Large intestine (tissue), 3 donors: ENCODE results near the gene SLC50A1. TPM values are rescaled to one million over a fixed set of nuclear protein-coding genes. Genes with fewer than 3 reads are reported as not detected.

Experiments
- DNase-seq, 2 donors: peaks; one replicate each; pipeline versions ENCODE4 v3.0.0 to v3.0.0-alpha.2; 2013
- H3K27ac ChIP-seq: one replicate; pipeline ENCODE4 v1.5.1; 2013; ENCODE audit warnings: low read length
- H3K27me3 ChIP-seq: 2 replicates; pipeline ENCODE4 v1.6.1; 2013; ENCODE audit warnings: low read length; ENCODE audit not compliant: control insufficient read depth, insufficient read depth
- H3K36me3 ChIP-seq: 2 replicates; pipeline ENCODE4 v1.6.1; 2013; ENCODE audit warnings: low read length; ENCODE audit not compliant: control insufficient read depth, insufficient read depth
- H3K4me1 ChIP-seq: one replicate; pipeline ENCODE4 v1.6.1; 2013; ENCODE audit warnings: low read length; ENCODE audit not compliant: control insufficient read depth, insufficient read depth
- H3K4me3 ChIP-seq: one replicate; pipeline ENCODE4 v1.5.1; 2013; ENCODE audit warnings: low read length
- H3K9me3 ChIP-seq: one replicate; pipeline ENCODE4 v1.6.1; 2013; ENCODE audit warnings: mild to moderate bottlenecking, low read depth, low read length, moderate library complexity; ENCODE audit not compliant: control insufficient read depth
- WGBS: methylation state at CpG from one replicate; pipeline ENCODE4 v1.1.5; 2013; ENCODE audit warnings: low lambda C conversion rate; ENCODE audit not compliant: insufficient coverage; 5-methylcytosine and 5-hydroxymethylcytosine counted together
- polyA plus RNA-seq: library from polyadenylated mRNA; unstranded; fragments of 120-200 nt; gene quantifications from one replicate; pipeline ENCODE4 v1.2.1, GENCODE V29; 2013

Gene SLC50A1
- polyA plus RNA-seq, 1 donor, result 57.4 TPM

DNA sequence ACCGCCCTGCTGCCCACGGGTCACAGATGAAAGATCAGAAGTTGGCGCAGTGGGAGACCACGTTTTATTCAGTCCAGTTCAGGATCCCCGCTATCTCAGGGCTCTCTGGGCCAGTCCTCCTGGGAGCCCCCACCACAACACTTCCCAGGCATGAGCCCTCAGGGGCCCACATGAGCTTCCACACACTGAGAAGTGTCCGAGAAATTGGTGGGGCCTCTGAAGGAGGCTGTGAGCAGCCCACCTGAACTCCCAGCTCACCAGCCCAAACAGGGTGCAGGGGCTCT, 50.1 kb downstream of the SLC50A1 start:
- no peak overlapping the region for H3K4me3 ChIP-seq
- peaks cover 26% of the 10 kb centered on the region for H3K4me1 ChIP-seq
- WGBS, result no CpG with 5 or more reads among the region's 6 CpGs
- H3K27me3 ChIP-seq, result no peaks in the 10 kb centered on the region
- no peak overlapping the region for H3K27ac ChIP-seq
- no peak for DNase-seq
- no peaks in the 10 kb centered on the region for H3K36me3 ChIP-seq
- H3K9me3 ChIP-seq, result no peaks in the 10 kb centered on the region

- no CpG with 5 or more reads among the region's 8 CpGs for whole genome bisulfite sequencing
- no peaks in the 10 kb centered on the region for H3K27me3 ChIP-seq
- H3K4me1 ChIP-seq, result peaks cover 26% of the 10 kb centered on the region
- H3K9me3 ChIP-seq, result no peaks in the 10 kb centered on the region
- peak in 1 of 2 donors; percentile 71 for DNase-seq
- H3K4me3 ChIP-seq, result no peak overlapping the region
- peak overlapping the region; percentile 35 for H3K27ac ChIP-seq
- H3K36me3 ChIP-seq, result no peaks in the 10 kb centered on the region
Measured at GRCh38 chr1:155186067-155186793, 50.6 kb downstream of the SLC50A1 start.

- peak overlapping the region; percentile 35 for H3K27ac ChIP-seq
- DNase-seq, result no peak
- H3K36me3 ChIP-seq, result no peaks in the 10 kb centered on the region
- WGBS, result 40% methylated on average over 1 of the region's 14 CpGs
- no peak overlapping the region for H3K4me3 ChIP-seq
- no peaks in the 10 kb centered on the region for H3K27me3 ChIP-seq
- H3K9me3 ChIP-seq, result no peaks in the 10 kb centered on the region
- peaks cover 26% of the 10 kb centered on the region for H3K4me1 ChIP-seq
Measured at GRCh38 chr1:155186794-155187455, 51.3 kb downstream of the SLC50A1 start.

DNA sequence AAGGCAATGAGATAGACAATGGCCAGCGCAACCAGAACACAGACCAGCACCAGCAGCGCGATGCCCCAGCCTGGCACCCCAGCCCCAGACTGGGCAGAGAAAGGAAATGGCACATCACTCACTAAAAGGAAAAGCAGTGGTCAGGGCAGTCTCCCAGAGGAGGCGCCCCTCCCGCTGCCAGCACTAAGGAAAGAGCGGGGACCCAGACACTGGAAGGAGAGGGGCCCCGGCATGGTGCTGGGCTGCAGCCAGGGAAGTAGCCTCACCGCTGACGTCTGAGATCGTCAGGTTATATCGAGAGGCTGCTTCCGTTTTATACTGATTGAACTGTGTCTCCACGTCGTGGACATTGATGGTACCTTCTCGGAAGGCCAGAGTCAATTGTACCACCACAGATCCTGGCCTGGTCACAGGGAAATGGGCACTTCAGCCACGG, 51.8 kb downstream of the SLC50A1 start:
- H3K27ac ChIP-seq, result no peak overlapping the region
- no CpG with 5 or more reads among the region's 16 CpGs for WGBS
- no peaks in the 10 kb centered on the region for H3K36me3 ChIP-seq
- DNase-seq, result no peak
- peaks cover 29% of the 10 kb centered on the region for H3K4me1 ChIP-seq
- no peaks in the 10 kb centered on the region for H3K27me3 ChIP-seq
- H3K9me3 ChIP-seq, result no peaks in the 10 kb centered on the region
- no peak overlapping the region for H3K4me3 ChIP-seq

GRCh38 chr1:155188268-155188667, 52.6 kb downstream of the SLC50A1 start:
- Histone ChIP-seq H3K9me3 (no peaks in the 10 kb centered on the region), H3K4me3 (no peak overlapping the region), H3K36me3 (no peaks in the 10 kb centered on the region), H3K27me3 (no peaks in the 10 kb centered on the region), H3K4me1 (peaks cover 35% of the 10 kb centered on the region), H3K27ac (no peak overlapping the region)
- no peak for DNase-seq
- WGBS, result 100% methylated on average over 1 of the region's 14 CpGs

Other genes with a start within 250 kb of the SLC50A1 start
- gene PMVK, start 199.1 kb upstream of the SLC50A1 start, polyA plus RNA-seq, result 40.4 TPM
- 78.8 TPM for gene PBXIP1, start 179.8 kb upstream of the SLC50A1 start, polyA plus RNA-seq
- gene PYGO2, start 174.1 kb upstream of the SLC50A1 start, polyA plus RNA-seq, result 32.0 TPM
- gene SHC1, start 165.1 kb upstream of the SLC50A1 start, polyA plus RNA-seq, result 76.4 TPM
- 65.6 TPM for gene CKS1B, start 161.2 kb upstream of the SLC50A1 start, polyA plus RNA-seq
- 28.0 TPM for gene FLAD1, start 152.5 kb upstream of the SLC50A1 start, polyA plus RNA-seq
- 0.33 TPM for gene LENEP, start 142.3 kb upstream of the SLC50A1 start, polyA plus RNA-seq
- 45.1 TPM for gene ZBTB7B, start 133.1 kb upstream of the SLC50A1 start, polyA plus RNA-seq
- gene DCST2, start 102.1 kb upstream of the SLC50A1 start, polyA plus RNA-seq, result 4.1 TPM
- gene DCST1, start 102.0 kb upstream of the SLC50A1 start, polyA plus RNA-seq, result 0.88 TPM
- gene ADAM15, start 84.5 kb upstream of the SLC50A1 start, polyA plus RNA-seq, result 38.6 TPM
- gene EFNA4, start 72.1 kb upstream of the SLC50A1 start, polyA plus RNA-seq, result 36.0 TPM
- gene EFNA3, start 57.0 kb upstream of the SLC50A1 start, polyA plus RNA-seq, result 9.6 TPM
- gene EFNA1, start 8.0 kb upstream of the SLC50A1 start, polyA plus RNA-seq, result 96.1 TPM
- 59.1 TPM for gene DPM3, start 4.7 kb downstream of the SLC50A1 start, polyA plus RNA-seq
- 142 TPM for gene KRTCAP2, start 37.5 kb downstream of the SLC50A1 start, polyA plus RNA-seq
- 2.9 TPM for gene TRIM46, start 38.0 kb downstream of the SLC50A1 start, polyA plus RNA-seq
- 40.9 TPM for gene THBS3, start 72.0 kb downstream of the SLC50A1 start, polyA plus RNA-seq
- gene MTX1, start 72.8 kb downstream of the SLC50A1 start, polyA plus RNA-seq, result 38.6 TPM
- 19.4 TPM for gene ENTREP3, start 119.6 kb downstream of the SLC50A1 start, polyA plus RNA-seq
- gene SCAMP3, start 126.5 kb downstream of the SLC50A1 start, polyA plus RNA-seq, result 55.5 TPM
- gene CLK2, start 137.7 kb downstream of the SLC50A1 start, polyA plus RNA-seq, result 68.7 TPM
- gene HCN3, start 141.6 kb downstream of the SLC50A1 start, polyA plus RNA-seq, result 18.3 TPM
- gene PKLR, start 165.6 kb downstream of the SLC50A1 start, polyA plus RNA-seq, result 55.6 TPM
- 170 TPM for gene FDPS, start 173.0 kb downstream of the SLC50A1 start, polyA plus RNA-seq
- gene RUSC1, start 185.0 kb downstream of the SLC50A1 start, polyA plus RNA-seq, result 43.7 TPM